ENCODE measurements around the gene FYB1.

GRCh38 chr5:39267186-39267585 lies 47.8 kb upstream of the FYB1 start:
- TF ChIP-seq CTCF (IDR thresholded peaks at IDR 0.05) (no peak), EP300 (IDR thresholded peaks at IDR 0.05) (no peak), POLR2A (IDR thresholded peaks at IDR 0.05) (no peak)
